Brain microvascular endothelial cell (primary cell): ENCODE measurements around the gene CYP39A1.
A peak's percentile ranks its signal among the peaks of the same experiment; 100 is the strongest.

Experiments
- DNase-seq: peaks from one replicate; pipeline ENCODE4 v3.0.0-alpha.2; 2020
- H3K27ac ChIP-seq: fragments of 250-450 bp; sonication (Bioruptor Pico); 2 replicates; pipeline ENCODE4 v1.5.1; 2020; ENCODE audit warnings: mild to moderate bottlenecking, moderate library complexity
- H3K27me3 ChIP-seq: fragments of 250-450 bp; sonication (Bioruptor Pico); replicated peaks from 2 replicates; pipeline ENCODE4 v1.5.1; 2020; ENCODE audit warnings: mild to moderate bottlenecking
- H3K36me3 ChIP-seq: fragments of 250-450 bp; sonication (Bioruptor Pico); replicated peaks from 2 replicates; pipeline ENCODE4 v1.5.1; 2020; ENCODE audit warnings: mild to moderate bottlenecking
- H3K4me3 ChIP-seq: 2 replicates; pipeline ENCODE4 v1.5.1; 2011; ENCODE audit warnings: low read depth, mild to moderate bottlenecking, control low read depth, low read length, moderate library complexity
- in situ Hi-C: cut with HindIII; loops from 2 replicates; pipeline ENCODE4 v1.10.0; 2017; ENCODE audit warnings: low sequenced_read_pairs, low pct_ligation_motif_present
- TF ChIP-seq, protein P1 (sequence below): IDR thresholded peaks from 2 replicates; pipeline ENCODE4 v1.5.1; 2011; ENCODE audit warnings: low read depth, mild to moderate bottlenecking, moderate library complexity, low read length, control low read depth, inconsistent platforms; ENCODE audit errors: missing control alignments

The CYP39A1 gene

GRCh38 chr6:46501136-46502089, 151.2 kb downstream of the CYP39A1 start:
- H3K4me3 ChIP-seq = no peak overlapping the region
- in situ Hi-C loops = no loop called here
- no peaks in the 10 kb centered on the region for H3K36me3 ChIP-seq
- no peaks in the 10 kb centered on the region for H3K27me3 ChIP-seq
- TF ChIP-seq, protein P1, sequence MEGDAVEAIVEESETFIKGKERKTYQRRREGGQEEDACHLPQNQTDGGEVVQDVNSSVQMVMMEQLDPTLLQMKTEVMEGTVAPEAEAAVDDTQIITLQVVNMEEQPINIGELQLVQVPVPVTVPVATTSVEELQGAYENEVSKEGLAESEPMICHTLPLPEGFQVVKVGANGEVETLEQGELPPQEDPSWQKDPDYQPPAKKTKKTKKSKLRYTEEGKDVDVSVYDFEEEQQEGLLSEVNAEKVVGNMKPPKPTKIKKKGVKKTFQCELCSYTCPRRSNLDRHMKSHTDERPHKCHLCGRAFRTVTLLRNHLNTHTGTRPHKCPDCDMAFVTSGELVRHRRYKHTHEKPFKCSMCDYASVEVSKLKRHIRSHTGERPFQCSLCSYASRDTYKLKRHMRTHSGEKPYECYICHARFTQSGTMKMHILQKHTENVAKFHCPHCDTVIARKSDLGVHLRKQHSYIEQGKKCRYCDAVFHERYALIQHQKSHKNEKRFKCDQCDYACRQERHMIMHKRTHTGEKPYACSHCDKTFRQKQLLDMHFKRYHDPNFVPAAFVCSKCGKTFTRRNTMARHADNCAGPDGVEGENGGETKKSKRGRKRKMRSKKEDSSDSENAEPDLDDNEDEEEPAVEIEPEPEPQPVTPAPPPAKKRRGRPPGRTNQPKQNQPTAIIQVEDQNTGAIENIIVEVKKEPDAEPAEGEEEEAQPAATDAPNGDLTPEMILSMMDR = no peak
- no peak overlapping the region for H3K27ac ChIP-seq
- peak; percentile 29 for DNase-seq

- no peak for DNase-seq
- Histone ChIP-seq H3K4me3 (no peak overlapping the region), H3K36me3 (no peaks in the 10 kb centered on the region), H3K27me3 (no peaks in the 10 kb centered on the region), H3K27ac (no peak overlapping the region)
- in situ Hi-C loops = no loop called here
- TF ChIP-seq, protein P1 = no peak
Observed at GRCh38 chr6:46500382-46500781, 152.2 kb downstream of the CYP39A1 start.
